Osteoblast (primary cell): ENCODE data around the gene FAM210B. TPM values are rescaled to one million over a fixed set of nuclear protein-coding genes. Genes with fewer than 3 reads are reported as not detected.
"Not testable (repeated sequence)": the region's sequence is repeated elsewhere in the genome, so short reads cannot be mapped to it uniquely, and the experiment has no call there.

Experiments used
- DNase-seq: peaks from one replicate; pipeline ENCODE4 v3.0.0; 2011; ENCODE audit warnings: low spot score, mixed read lengths; ENCODE audit not compliant: insufficient read length; ENCODE audit errors: missing footprints
- H2AFZ ChIP-seq: 2 replicates; pipeline ENCODE4 v1.6.0; 2011; ENCODE audit warnings: mild to moderate bottlenecking, low read length
- H3K27ac ChIP-seq: 2 replicates; pipeline ENCODE4 v1.5.1; 2011; ENCODE audit warnings: mild to moderate bottlenecking, low read depth, low read length, moderate library complexity
- H3K27me3 ChIP-seq: 2 replicates; pipeline ENCODE4 v1.6.0; 2012; ENCODE audit warnings: mild to moderate bottlenecking, control low read depth, inconsistent platforms, low read length, moderate library complexity; ENCODE audit not compliant: insufficient read depth
- H3K36me3 ChIP-seq: 2 replicates; pipeline ENCODE4 v1.5.1; 2011; ENCODE audit warnings: mild to moderate bottlenecking, low read length, control low read depth, moderate library complexity; ENCODE audit not compliant: insufficient read depth
- H3K4me1 ChIP-seq: 2 replicates; pipeline ENCODE4 v1.5.1; 2011; ENCODE audit warnings: mild to moderate bottlenecking, low read length, control low read depth, moderate library complexity; ENCODE audit not compliant: insufficient read depth
- H3K4me2 ChIP-seq: 2 replicates; pipeline ENCODE4 v1.6.0; 2011; ENCODE audit warnings: mild to moderate bottlenecking, low read length; ENCODE audit not compliant: insufficient read depth
- H3K4me3 ChIP-seq: fragments of 200-600 bp; sonication (generic); 3 replicates; pipeline ENCODE4 v1.5.1; 2012; ENCODE audit warnings: mild to moderate bottlenecking, low read length, inconsistent platforms; ENCODE audit not compliant: insufficient read depth
- H3K79me2 ChIP-seq: 2 replicates; pipeline ENCODE4 v1.6.0; 2012; ENCODE audit warnings: mild to moderate bottlenecking, low read length, control low read depth, inconsistent platforms; ENCODE audit not compliant: insufficient read depth
- H3K9me3 ChIP-seq: 2 replicates; pipeline ENCODE4 v1.5.1; 2011; ENCODE audit warnings: low read depth, low read length, control low read depth
- H4K20me1 ChIP-seq: 2 replicates; pipeline ENCODE4 v1.6.0; 2012; ENCODE audit warnings: mild to moderate bottlenecking, low read length, control low read depth; ENCODE audit not compliant: insufficient read depth
- CTCF ChIP-seq: IDR thresholded peaks from 2 replicates; pipeline ENCODE4 v1.5.1; 2011; ENCODE audit warnings: mild to moderate bottlenecking, low read depth, low read length, moderate library complexity; ENCODE audit errors: extremely low read depth
- total RNA-seq: library from RNA; depleted of rRNA; stranded (reverse); fragments of >200 nt; gene quantifications from 2 replicates; pipeline ENCODE4 v1.2.3, GENCODE V29; 2012

The FAM210B gene
- total RNA-seq, 1 donor, result 69.5 TPM

- no peak for TF ChIP-seq CTCF
- Histone ChIP-seq H3K79me2 (no peaks in the 10 kb centered on the region), H2AFZ (no peak overlapping the region), H3K27ac (no peak overlapping the region), H4K20me1 (no peaks in the 10 kb centered on the region), H3K4me2 (no peak overlapping the region), H3K9me3 (no peaks in the 10 kb centered on the region), H3K4me3 (no peak overlapping the region), H3K36me3 (no peaks in the 10 kb centered on the region), H3K4me1 (no peaks in the 10 kb centered on the region), H3K27me3 (no peaks in the 10 kb centered on the region)
- DNase-seq, result no peak
Measured at GRCh38 chr20:56323206-56323605, 35.6 kb upstream of the FAM210B start.

- no peak for TF ChIP-seq CTCF
- no peaks in the 10 kb centered on the region for H3K9me3 ChIP-seq
- no peaks in the 10 kb centered on the region for H3K36me3 ChIP-seq
- no peaks in the 10 kb centered on the region for H4K20me1 ChIP-seq
- H2AFZ ChIP-seq, result no peak overlapping the region
- H3K27me3 ChIP-seq, result no peaks in the 10 kb centered on the region
- H3K4me3 ChIP-seq, result no peak overlapping the region
- H3K4me1 ChIP-seq, result no peaks in the 10 kb centered on the region
- H3K79me2 ChIP-seq, result no peaks in the 10 kb centered on the region
- H3K4me2 ChIP-seq, result no peak overlapping the region
- no peak overlapping the region for H3K27ac ChIP-seq
- DNase-seq, result no peak
Measured at GRCh38 chr20:56323656-56324055, 35.1 kb upstream of the FAM210B start.

- H3K4me3 ChIP-seq, result no peak overlapping the region
- H3K4me2 ChIP-seq, result no peak overlapping the region
- no peaks in the 10 kb centered on the region for H4K20me1 ChIP-seq
- no peak overlapping the region for H3K27ac ChIP-seq
- no peak for DNase-seq
- no peaks in the 10 kb centered on the region for H3K4me1 ChIP-seq
- H3K9me3 ChIP-seq, result no peaks in the 10 kb centered on the region
- H3K27me3 ChIP-seq, result no peaks in the 10 kb centered on the region
- H3K79me2 ChIP-seq, result no peaks in the 10 kb centered on the region
- no peaks in the 10 kb centered on the region for H3K36me3 ChIP-seq
- TF ChIP-seq CTCF, result no peak
- no peak overlapping the region for H2AFZ ChIP-seq
Measured at GRCh38 chr20:56324806-56325205, 34.0 kb upstream of the FAM210B start.

- no peaks in the 10 kb centered on the region for H3K9me3 ChIP-seq
- no peaks in the 10 kb centered on the region for H3K4me1 ChIP-seq
- no peaks in the 10 kb centered on the region for H3K36me3 ChIP-seq
- no peak for DNase-seq
- H4K20me1 ChIP-seq, result no peaks in the 10 kb centered on the region
- H3K27me3 ChIP-seq, result no peaks in the 10 kb centered on the region
- H3K27ac ChIP-seq, result no peak overlapping the region
- no peak overlapping the region for H3K4me3 ChIP-seq
- no peak overlapping the region for H2AFZ ChIP-seq
- no peak for TF ChIP-seq CTCF
- no peaks in the 10 kb centered on the region for H3K79me2 ChIP-seq
- H3K4me2 ChIP-seq, result no peak overlapping the region
Measured at GRCh38 chr20:56328861-56329260, 29.9 kb upstream of the FAM210B start.

- not testable (repeated sequence) for H3K9me3 ChIP-seq, H2AFZ ChIP-seq, H3K79me2 ChIP-seq, H3K27me3 ChIP-seq, DNase-seq, H3K4me3 ChIP-seq, H3K4me1 ChIP-seq, H4K20me1 ChIP-seq, H3K36me3 ChIP-seq, H3K4me2 ChIP-seq, H3K27ac ChIP-seq
Measured at GRCh38 chr20:56336709-56337108, 22.1 kb upstream of the FAM210B start.
